AG04450 (cell line): Measurements from ENCODE around the gene PPFIBP2. TPM values are rescaled to one million over a fixed set of nuclear protein-coding genes. Genes with fewer than 3 reads are reported as not detected.

Experiments
- CTCF ChIA-PET: fragments of 300-600, 350-600 bp; formaldehyde crosslinking; extraction: SDS; loops from one replicate; lab custom pipeline; 2022; ENCODE audit warnings: antibody characterized with exemption, inconsistent platforms; lab: Charles Lee
- POLR2A ChIA-PET: fragments of 350-600 bp; formaldehyde crosslinking; extraction: SDS; loops from one replicate; lab custom pipeline; 2021; ENCODE audit warnings: antibody characterized with exemption, inconsistent platforms; lab: Yijun Ruan, JAX
- DNase-seq: peaks from one replicate; pipeline ENCODE4 v3.0.0-alpha.2; 2011; ENCODE audit warnings: low read depth, low spot score
- H3K27ac ChIP-seq: one replicate; pipeline ENCODE4 v1.5.1; 2012; ENCODE audit warnings: low read depth, low read length, control low read depth
- H3K27me3 ChIP-seq: one replicate; pipeline ENCODE4 v1.6.0; 2012; ENCODE audit warnings: low read length; ENCODE audit not compliant: control insufficient read depth, insufficient read depth
- H3K4me3 ChIP-seq: 2 replicates; pipeline ENCODE4 v1.5.1; 2011; ENCODE audit warnings: mild to moderate bottlenecking, low read depth, low read length, control low read depth
- H3K9me3 ChIP-seq: 2 replicates; pipeline ENCODE4 v1.5.1; 2012; ENCODE audit warnings: low read length; ENCODE audit not compliant: control insufficient read depth, insufficient read depth
- CTCF ChIP-seq: IDR thresholded peaks from 2 replicates; pipeline ENCODE4 v1.5.1; 2011; ENCODE audit warnings: low read depth, low read length, control low read depth, inconsistent platforms
- polyA plus RNA-seq: library from polyadenylated mRNA; depleted of rRNA; stranded (reverse); fragments of >200 nt; gene quantifications from 2 replicates; pipeline ENCODE4 v1.2.3, GENCODE V29; 2011

The PPFIBP2 gene
- polyA plus RNA-seq, 1 experiment, result 4.1 TPM

DNA sequence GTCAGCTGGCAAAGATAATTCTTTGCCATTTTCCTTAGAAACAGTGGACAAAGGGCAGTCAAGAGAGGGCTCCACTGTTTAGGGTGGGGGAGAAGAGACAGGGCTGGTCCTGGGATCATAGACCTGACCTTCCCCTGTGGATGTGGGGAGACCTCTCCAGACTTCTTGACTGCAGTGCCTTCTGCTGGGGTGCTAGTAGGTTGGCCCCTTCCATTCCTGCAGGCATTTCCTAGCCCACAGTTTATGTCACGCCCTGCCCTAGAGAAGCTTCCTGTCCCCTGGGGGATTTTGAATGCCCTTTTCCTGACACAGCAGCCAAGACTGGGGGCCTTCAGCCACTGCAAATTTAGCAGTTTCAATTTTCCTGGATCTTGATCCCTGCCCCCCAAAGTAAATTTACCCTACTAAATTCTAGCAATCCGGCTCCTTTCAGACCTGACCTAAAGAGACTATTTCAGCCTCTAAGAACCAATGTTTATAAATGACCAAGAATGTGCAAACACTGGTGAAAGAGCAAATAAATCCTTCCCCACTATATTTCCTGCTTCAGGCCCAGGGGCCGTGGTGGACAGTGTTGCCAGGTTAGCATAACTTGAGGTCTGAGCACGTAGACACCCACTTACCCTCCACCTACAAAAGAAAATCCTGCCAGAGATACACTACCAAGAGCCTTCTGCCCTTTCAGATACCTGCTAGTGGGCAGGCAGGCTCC, 58.4 kb downstream of the PPFIBP2 start:
- Histone ChIP-seq H3K4me3 (no peak overlapping the region), H3K27me3 (peaks cover 5% of the 10 kb centered on the region), H3K27ac (no peak overlapping the region), H3K9me3 (no peaks in the 10 kb centered on the region)
- TF ChIP-seq CTCF, result no peak
- CTCF ChIA-PET, result interaction anchor here (0.7 to 10.4 kb wide), 40 partner anchors 10 to 1322 kb away, joined by 3 to 184 read pairs (median 7); partner anchors contain the start of gene PPFIBP2
- POLR2A ChIA-PET, result interaction anchor here (0.6 to 1.5 kb wide), 2 partner anchors 85 to 295 kb away, joined by 3 to 5 read pairs; no protein-coding TSS in a partner anchor
- DNase-seq, result no peak

GRCh38 chr11:7573193-7573557, 59.4 kb downstream of the PPFIBP2 start:
- H3K27me3 ChIP-seq, result peaks cover 5% of the 10 kb centered on the region
- DNase-seq, result no peak
- H3K9me3 ChIP-seq, result no peaks in the 10 kb centered on the region
- ChIA-PET CTCF (interaction anchor here (1.1 to 10.4 kb wide), 5 partner anchors 25 to 114 kb away, joined by 3 to 184 read pairs (median 29); no protein-coding TSS in a partner anchor), POLR2A (interaction anchor here (0.7 kb wide), 1 partner anchor 92 kb away, joined by 3 read pairs; no protein-coding TSS in a partner anchor)
- H3K4me3 ChIP-seq, result no peak overlapping the region
- H3K27ac ChIP-seq, result no peak overlapping the region
- no peak for TF ChIP-seq CTCF

- Histone ChIP-seq H3K27ac (no peak overlapping the region), H3K9me3 (no peaks in the 10 kb centered on the region), H3K27me3 (peaks cover 4% of the 10 kb centered on the region), H3K4me3 (no peak overlapping the region)
- ChIA-PET CTCF (interaction anchor here (0.9 to 10.4 kb wide), 7 partner anchors 24 to 121 kb away, joined by 3 to 184 read pairs (median 6); partner anchors contain the start of gene PPFIBP2), POLR2A (interaction anchor here (0.7 kb wide), 1 partner anchor 92 kb away, joined by 3 read pairs; no protein-coding TSS in a partner anchor)
- no peak for TF ChIP-seq CTCF
- no peak for DNase-seq
Measured at GRCh38 chr11:7573558-7574296, 59.9 kb downstream of the PPFIBP2 start.

- Histone ChIP-seq H3K27ac (no peak overlapping the region), H3K4me3 (no peak overlapping the region), H3K27me3 (no peaks in the 10 kb centered on the region), H3K9me3 (no peaks in the 10 kb centered on the region)
- DNase-seq, result no peak
- POLR2A ChIA-PET, result no interaction called here
- TF ChIP-seq CTCF, result no peak
- CTCF ChIA-PET, result interaction anchor here (0.9 to 10.4 kb wide), 5 partner anchors 61 to 120 kb away, joined by 3 to 184 read pairs (median 6); partner anchors contain the start of gene PPFIBP2
Measured at GRCh38 chr11:7574491-7575130, 60.8 kb downstream of the PPFIBP2 start.
